K562 (cell line): ENCODE results near the gene NPIPB2. TPM values are rescaled to one million over a fixed set of nuclear protein-coding genes. Genes with fewer than 3 reads are reported as not detected.

Experiments
- STAT6 ChIP-seq: sonication (generic); formaldehyde crosslinking; IDR thresholded peaks from 2 replicates; pipeline ENCODE4 v1.8.1; 2023; ENCODE audit warnings: mild to moderate bottlenecking, missing genetic modification reagents
- ZNF124 ChIP-seq: sonication (generic); formaldehyde crosslinking; IDR thresholded peaks from 2 replicates; pipeline ENCODE4 v1.8.1; 2022; ENCODE audit warnings: missing genetic modification reagents
- polyA plus RNA-seq, 8 experiments: library from polyadenylated mRNA; depleted of rRNA in 4 of 8; stranded (reverse) in 5 of 8; unstranded in 3 of 8; fragments of >200 nt; fragmentation: Nextera tagmentation in 2 of 8; fragmentation: Illumina TruSeq in 1 of 8; extraction: Ambion mirVana in 2 of 8; extraction: Trizol in 1 of 8; gene quantifications; 2 replicates each; pipeline versions ENCODE4 v1.2.1 to v1.2.3, GENCODE V29; 2011 to 2014; ENCODE audit warnings: inconsistent platforms in 1 of 8, missing spikeins in 1 of 8
- total RNA-seq, 7 experiments: library from RNA; depleted of rRNA in 6 of 7; stranded (reverse); fragments of >200 nt in 6 of 7; fragmentation: Illumina TruSeq in 2 of 7; extraction: Trizol in 2 of 7; gene quantifications; 2 replicates each; pipeline versions ENCODE4 v1.2.1 to v1.2.3, GENCODE V29; 2011 to 2021; ENCODE audit warnings: low replicate concordance in 1 of 7
- TF ChIP-seq, protein P1 (sequence below), 2 experiments: IDR thresholded peaks in 1 of 2; conservative IDR thresholded peaks in 1 of 2; 2 replicates each; pipeline ENCODE4 v1.6.1; 2016; ENCODE audit warnings: low read depth in 2 of 2, mild to moderate bottlenecking in 1 of 2, missing compliant biosample characterization in 1 of 2, missing genetic modification characterization in 1 of 2, moderate library complexity in 1 of 2

Gene NPIPB2
- total and polyA plus RNA-seq, 9 of the 15 experiments (the other 6 are each of a cell fraction or from before 2014, with no cell fraction given), result 0.21 to 2.9 (median 1.6) TPM; not detected in 1

DNA sequence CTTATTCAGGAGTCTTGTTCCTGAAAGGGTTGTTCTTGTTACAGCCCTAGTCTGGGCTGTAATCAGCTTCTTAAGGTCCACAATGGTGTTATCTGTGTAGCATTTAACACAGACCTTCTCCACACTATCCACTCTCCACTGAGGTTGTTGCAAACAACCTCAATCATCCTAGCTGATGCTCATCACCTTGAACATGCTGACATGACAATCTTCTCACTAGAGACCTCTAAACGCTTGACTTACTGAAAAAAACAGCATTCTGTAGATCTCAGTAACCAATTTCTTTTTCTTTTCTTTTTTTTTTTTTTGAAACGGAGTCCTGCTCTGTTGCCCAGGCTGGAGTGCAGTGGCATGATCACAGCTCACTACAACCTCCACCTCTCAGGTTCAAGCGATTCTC, 26.7 kb upstream of the NPIPB2 start (continued):
- TF ChIP-seq, protein P1, sequence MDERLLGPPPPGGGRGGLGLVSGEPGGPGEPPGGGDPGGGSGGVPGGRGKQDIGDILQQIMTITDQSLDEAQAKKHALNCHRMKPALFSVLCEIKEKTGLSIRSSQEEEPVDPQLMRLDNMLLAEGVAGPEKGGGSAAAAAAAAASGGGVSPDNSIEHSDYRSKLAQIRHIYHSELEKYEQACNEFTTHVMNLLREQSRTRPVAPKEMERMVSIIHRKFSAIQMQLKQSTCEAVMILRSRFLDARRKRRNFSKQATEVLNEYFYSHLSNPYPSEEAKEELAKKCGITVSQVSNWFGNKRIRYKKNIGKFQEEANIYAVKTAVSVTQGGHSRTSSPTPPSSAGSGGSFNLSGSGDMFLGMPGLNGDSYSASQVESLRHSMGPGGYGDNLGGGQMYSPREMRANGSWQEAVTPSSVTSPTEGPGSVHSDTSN (CRISPR knock-in tag; IDR thresholded peaks at IDR 0.05; ENCODE audit: low read depth), result no peak
- TF ChIP-seq, protein P1 (tag; conservative IDR thresholded peaks at IDR 0.05; ENCODE audit: low read depth), result no peak
- no peak for TF ChIP-seq ZNF124 (CRISPR knock-in tag)
- no peak for TF ChIP-seq STAT6
- TF ChIP-seq, all 486 proteins: peak for 5
